ENCODE measurements around the gene PPFIBP1. TPM values are rescaled to one million over a fixed set of nuclear protein-coding genes. Genes with fewer than 3 reads are reported as not detected.

Gene PPFIBP1
- total RNA-seq, result 10 to 100 TPM; 14.9 to 15.6 TPM

- Mint-ChIP-seq H3K27me3 (peaks cover 19% of the 10 kb centered on the region), H3K4me3 (peak within 1 kb of the TSS; percentile 91), H3K27ac (peak within 1 kb of the TSS; percentile 87), H3K9me3 (ENCODE audit: low read depth) (no peaks in the 10 kb centered on the region), H3K4me1 (peaks cover 19% of the 10 kb centered on the region), H3K36me3 (ENCODE audit: low read depth) (no peaks in the 10 kb centered on the region)
- ChIA-PET CTCF (interaction anchor here (0.6 to 2.1 kb wide), 20 partner anchors 8 to 508 kb away, joined by 3 to 8 read pairs (median 3); no protein-coding TSS in a partner anchor), POLR2A (interaction anchor here (0.6 to 1.2 kb wide), 4 partner anchors 53 to 691 kb away, joined by 3 to 4 read pairs (median 3); partner anchors contain the start of gene ITPR2)
- peak; percentile 98 for DNase-seq
- intact Hi-C loops (cut with DNase I, micrococcal nuclease), result loop anchor here (1.0 to 5.0 kb wide), 10 partner anchors 10 to 502 kb away; partner anchors contain the start of genes MRPS35 (in 2 of the 2), BMAL2 (in 1 of the 2) and MED21 (in 1 of the 2)
- ATAC-seq, result peak; percentile 99
These were observed at the start of gene PPFIBP1 for GRCh38 chr12:27523642-27524493. PPFIBP1 (plus strand) TSS chr12:27524206; CDS start chr12:27633397, 109,191 bp downstream.

GRCh38 chr12:27474344-27474743 is 49.7 kb upstream of the PPFIBP1 start:
- Mint-ChIP-seq H3K27me3 (peaks cover 4% of the 10 kb centered on the region), H3K27ac (no peak overlapping the region), H3K4me3 (no peak overlapping the region), H3K4me1 (peaks cover 17% of the 10 kb centered on the region), H3K36me3 (ENCODE audit: low read depth) (peaks cover 9% of the 10 kb centered on the region), H3K9me3 (ENCODE audit: low read depth) (peaks cover 20% of the 10 kb centered on the region)
- ChIA-PET POLR2A (no interaction called here), CTCF (no interaction called here)
- no peak for ATAC-seq
- intact Hi-C loops (cut with DNase I, micrococcal nuclease), result no loop called here
- DNase-seq, result no peak

GRCh38 chr12:27477049-27477448 is 47.0 kb upstream of the PPFIBP1 start:
- intact Hi-C loops (cut with DNase I, micrococcal nuclease), result no loop called here
- DNase-seq (no peak), ATAC-seq (no peak)
- peaks cover 25% of the 10 kb centered on the region for H3K9me3 Mint-ChIP-seq (ENCODE audit: low read depth)
- POLR2A ChIA-PET, result no interaction called here
- H3K4me1 Mint-ChIP-seq, result peaks cover 13% of the 10 kb centered on the region
- H3K27ac Mint-ChIP-seq, result no peak overlapping the region
- no peaks in the 10 kb centered on the region for H3K27me3 Mint-ChIP-seq
- CTCF ChIA-PET, result no interaction called here
- H3K4me3 Mint-ChIP-seq, result no peak overlapping the region
- H3K36me3 Mint-ChIP-seq (ENCODE audit: low read depth), result peaks cover 9% of the 10 kb centered on the region

DNA sequence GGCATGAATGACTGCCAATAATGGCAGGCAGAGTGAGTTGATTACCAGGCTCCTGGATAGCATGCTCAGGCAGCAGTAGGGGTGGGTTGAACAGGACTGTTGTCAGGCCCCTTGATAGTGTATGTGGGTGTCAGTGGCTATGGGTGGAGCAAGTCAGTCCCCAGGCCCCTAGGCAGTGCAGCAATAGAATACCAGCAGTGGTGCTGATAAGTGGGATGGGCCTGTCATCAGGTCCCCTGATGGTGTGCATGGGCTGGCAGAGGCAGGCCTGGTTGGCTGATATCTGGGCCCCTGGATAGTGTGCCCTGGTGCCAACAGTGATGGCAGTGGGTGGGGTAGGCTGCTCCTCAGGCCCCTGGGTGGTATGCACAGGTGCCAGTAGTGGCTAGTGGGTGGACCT is 45.1 kb upstream of the PPFIBP1 start:
- Mint-ChIP-seq H3K9me3 (ENCODE audit: low read depth) (peaks cover 25% of the 10 kb centered on the region), H3K36me3 (ENCODE audit: low read depth) (peaks cover 9% of the 10 kb centered on the region), H3K4me1 (no peaks in the 10 kb centered on the region), H3K27ac (no peak overlapping the region), H3K27me3 (no peaks in the 10 kb centered on the region), H3K4me3 (no peak overlapping the region)
- ChIA-PET CTCF (no interaction called here), POLR2A (no interaction called here)
- ATAC-seq (no peak), DNase-seq (no peak)
- intact Hi-C loops (cut with DNase I, micrococcal nuclease), result no loop called here

GRCh38 chr12:27480016-27480415 is 44.0 kb upstream of the PPFIBP1 start:
- intact Hi-C loops (cut with DNase I, micrococcal nuclease), result no loop called here
- CTCF ChIA-PET, result no interaction called here
- H3K9me3 Mint-ChIP-seq (ENCODE audit: low read depth), result peaks cover 25% of the 10 kb centered on the region
- H3K27ac Mint-ChIP-seq, result no peak overlapping the region
- H3K4me3 Mint-ChIP-seq, result no peak overlapping the region
- no peaks in the 10 kb centered on the region for H3K4me1 Mint-ChIP-seq
- H3K36me3 Mint-ChIP-seq (ENCODE audit: low read depth), result peaks cover 9% of the 10 kb centered on the region
- no peaks in the 10 kb centered on the region for H3K27me3 Mint-ChIP-seq
- POLR2A ChIA-PET, result no interaction called here
- ATAC-seq (no peak), DNase-seq (no peak)

DNA sequence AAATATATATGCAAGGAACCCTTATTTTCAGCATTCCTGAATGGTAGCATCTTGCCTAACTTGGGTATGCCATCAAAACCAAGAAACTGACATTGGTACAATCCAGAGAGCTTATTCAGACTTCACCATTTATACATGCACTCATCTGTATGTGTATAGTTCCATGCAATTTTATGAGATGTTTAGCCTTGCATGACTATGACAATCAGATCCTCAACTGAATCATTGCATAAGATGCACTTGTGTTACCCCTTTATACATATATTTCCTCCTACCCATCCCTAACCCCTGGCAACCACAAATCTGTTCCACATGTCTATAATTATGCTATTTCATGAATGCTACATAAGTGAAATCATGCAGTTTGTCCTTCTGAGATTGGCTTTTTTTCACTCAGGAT is 37.0 kb upstream of the PPFIBP1 start:
- no peaks in the 10 kb centered on the region for H3K36me3 Mint-ChIP-seq (ENCODE audit: low read depth)
- POLR2A ChIA-PET, result no interaction called here
- no peak overlapping the region for H3K4me3 Mint-ChIP-seq
- no peaks in the 10 kb centered on the region for H3K9me3 Mint-ChIP-seq (ENCODE audit: low read depth)
- DNase-seq (no peak), ATAC-seq (no peak)
- peaks cover 7% of the 10 kb centered on the region for H3K27me3 Mint-ChIP-seq
- no peaks in the 10 kb centered on the region for H3K4me1 Mint-ChIP-seq
- no peak overlapping the region for H3K27ac Mint-ChIP-seq
- CTCF ChIA-PET, result no interaction called here
- intact Hi-C loops (cut with DNase I, micrococcal nuclease), result no loop called here

DNA sequence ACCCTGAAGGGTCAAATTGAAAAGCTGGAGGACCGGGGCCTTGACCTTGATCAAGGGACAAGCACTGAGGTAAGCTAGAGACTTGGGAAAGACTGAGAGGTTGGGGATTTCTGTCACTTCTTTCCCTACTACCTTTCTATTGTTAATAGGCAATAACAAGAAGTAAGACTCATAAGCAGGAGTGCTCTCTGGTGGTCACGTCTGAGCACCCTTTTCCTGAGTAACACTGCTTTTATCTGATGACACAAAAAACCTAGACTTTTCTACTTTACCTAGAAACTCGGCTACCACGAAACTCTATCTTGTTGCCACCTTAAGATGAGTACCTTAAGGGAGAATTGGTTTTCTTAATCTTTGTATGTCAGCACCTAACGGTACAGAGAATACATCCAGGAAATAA is 35.5 kb upstream of the PPFIBP1 start:
- H3K36me3 Mint-ChIP-seq (ENCODE audit: low read depth), result no peaks in the 10 kb centered on the region
- intact Hi-C loops (cut with DNase I, micrococcal nuclease), result no loop called here
- DNase-seq (no peak), ATAC-seq (no peak)
- ChIA-PET CTCF (no interaction called here), POLR2A (no interaction called here)
- no peaks in the 10 kb centered on the region for H3K9me3 Mint-ChIP-seq (ENCODE audit: low read depth)
- H3K27ac Mint-ChIP-seq, result no peak overlapping the region
- H3K4me3 Mint-ChIP-seq, result no peak overlapping the region
- H3K27me3 Mint-ChIP-seq, result peaks cover 16% of the 10 kb centered on the region
- H3K4me1 Mint-ChIP-seq, result no peaks in the 10 kb centered on the region

DNA sequence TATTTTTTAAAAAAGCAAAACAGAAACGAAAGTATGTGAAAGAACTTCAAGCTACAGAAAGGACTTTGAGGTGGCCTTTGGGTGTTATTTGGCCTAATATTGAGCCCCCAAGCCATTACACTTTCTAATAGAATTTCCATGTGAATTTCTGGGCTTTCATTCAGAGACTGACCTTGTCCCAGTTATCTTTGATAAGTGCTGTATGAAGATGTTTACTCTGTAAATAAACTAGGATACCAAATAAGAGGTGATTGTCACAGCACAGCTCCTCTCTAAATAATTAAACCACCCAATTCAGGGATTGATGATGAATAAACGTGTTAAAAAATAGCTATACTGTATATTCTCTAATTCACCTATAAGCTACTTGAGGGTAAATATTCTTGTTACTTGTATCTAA is 32.8 kb upstream of the PPFIBP1 start:
- Mint-ChIP-seq H3K36me3 (ENCODE audit: low read depth) (no peaks in the 10 kb centered on the region), H3K9me3 (ENCODE audit: low read depth) (no peaks in the 10 kb centered on the region), H3K27ac (no peak overlapping the region), H3K4me3 (no peak overlapping the region), H3K4me1 (no peaks in the 10 kb centered on the region), H3K27me3 (peaks cover 28% of the 10 kb centered on the region)
- ChIA-PET CTCF (no interaction called here), POLR2A (no interaction called here)
- ATAC-seq (no peak), DNase-seq (no peak)
- intact Hi-C loops (cut with DNase I, micrococcal nuclease), result no loop called here

- intact Hi-C loops (cut with DNase I, micrococcal nuclease), result no loop called here
- CTCF ChIA-PET, result no interaction called here
These were observed 30.6 kb upstream of the PPFIBP1 start for GRCh38 chr12:27493260-27493940.

DNA sequence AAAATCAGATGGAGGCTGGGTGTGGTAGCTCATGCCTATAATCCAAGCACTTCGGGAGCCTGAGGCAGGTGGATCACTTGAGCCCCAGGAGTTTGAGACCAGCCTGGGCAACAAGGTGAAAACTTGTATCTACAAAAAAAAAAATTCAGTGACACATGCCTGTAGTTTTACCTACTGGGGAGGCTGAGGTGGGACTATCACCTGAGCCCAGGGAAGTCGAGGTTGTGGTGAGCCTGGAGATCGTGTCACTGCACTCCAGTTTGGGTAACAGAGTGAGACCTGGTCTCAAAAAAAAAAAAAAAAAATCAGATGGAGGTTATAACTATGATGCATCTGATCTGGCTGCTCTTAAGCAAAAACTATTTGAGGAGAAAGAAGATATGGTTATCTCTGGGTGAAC is 26.6 kb upstream of the PPFIBP1 start:
- H3K4me1 Mint-ChIP-seq, result peaks cover 23% of the 10 kb centered on the region
- DNase-seq (no peak), ATAC-seq (no peak)
- intact Hi-C loops (cut with DNase I, micrococcal nuclease), result no loop called here
- H3K36me3 Mint-ChIP-seq (ENCODE audit: low read depth), result no peaks in the 10 kb centered on the region
- ChIA-PET CTCF (interaction anchor here (1.2 kb wide), 1 partner anchor 63 kb away, joined by 10 read pairs; no protein-coding TSS in a partner anchor), POLR2A (no interaction called here)
- H3K27ac Mint-ChIP-seq, result no peak overlapping the region
- H3K9me3 Mint-ChIP-seq (ENCODE audit: low read depth), result no peaks in the 10 kb centered on the region
- H3K4me3 Mint-ChIP-seq, result no peak overlapping the region
- peaks cover 49% of the 10 kb centered on the region for H3K27me3 Mint-ChIP-seq

More at GRCh38 chr12:27493260-27493940, 30.6 kb upstream of the PPFIBP1 start:
- DNase-seq (no peak), ATAC-seq (no peak)
- peaks cover 44% of the 10 kb centered on the region for H3K27me3 Mint-ChIP-seq
- H3K4me1 Mint-ChIP-seq, result peaks cover 8% of the 10 kb centered on the region
- no peaks in the 10 kb centered on the region for H3K36me3 Mint-ChIP-seq (ENCODE audit: low read depth)
- no peak overlapping the region for H3K4me3 Mint-ChIP-seq
- POLR2A ChIA-PET, result no interaction called here
- H3K27ac Mint-ChIP-seq, result no peak overlapping the region
- H3K9me3 Mint-ChIP-seq (ENCODE audit: low read depth), result no peaks in the 10 kb centered on the region

GRCh38 chr12:27498149-27498548 is 25.9 kb upstream of the PPFIBP1 start:
- no peak overlapping the region for H3K27ac Mint-ChIP-seq
- peaks cover 46% of the 10 kb centered on the region for H3K27me3 Mint-ChIP-seq
- CTCF ChIA-PET, result interaction anchor here (0.6 to 1.2 kb wide), 2 partner anchors 27 to 63 kb away, joined by 3 to 10 read pairs; no protein-coding TSS in a partner anchor
- intact Hi-C loops (cut with DNase I, micrococcal nuclease), result loop anchor here (1.0 to 2.0 kb wide), 5 partner anchors 27 to 38 kb away; partner anchors contain the start of gene PPFIBP1 (in 1 of the 2)
- peak; percentile 93 for ATAC-seq
- peaks cover 3% of the 10 kb centered on the region for H3K9me3 Mint-ChIP-seq (ENCODE audit: low read depth)
- no peak overlapping the region for H3K4me3 Mint-ChIP-seq
- H3K36me3 Mint-ChIP-seq (ENCODE audit: low read depth), result no peaks in the 10 kb centered on the region
- H3K4me1 Mint-ChIP-seq, result peaks cover 26% of the 10 kb centered on the region
- peak; percentile 13 for DNase-seq
- POLR2A ChIA-PET, result no interaction called here

Measured in activated CD4-positive, alpha-beta T cell treated with anti-CD3 and anti-CD28 coated beads for 36 hours (primary cell).